ENCODE results near the gene SARS2.

GRCh38 chr19:38883286-38883685 is 47.3 kb downstream of the SARS2 start:
- TF ChIP-seq, protein P1, sequence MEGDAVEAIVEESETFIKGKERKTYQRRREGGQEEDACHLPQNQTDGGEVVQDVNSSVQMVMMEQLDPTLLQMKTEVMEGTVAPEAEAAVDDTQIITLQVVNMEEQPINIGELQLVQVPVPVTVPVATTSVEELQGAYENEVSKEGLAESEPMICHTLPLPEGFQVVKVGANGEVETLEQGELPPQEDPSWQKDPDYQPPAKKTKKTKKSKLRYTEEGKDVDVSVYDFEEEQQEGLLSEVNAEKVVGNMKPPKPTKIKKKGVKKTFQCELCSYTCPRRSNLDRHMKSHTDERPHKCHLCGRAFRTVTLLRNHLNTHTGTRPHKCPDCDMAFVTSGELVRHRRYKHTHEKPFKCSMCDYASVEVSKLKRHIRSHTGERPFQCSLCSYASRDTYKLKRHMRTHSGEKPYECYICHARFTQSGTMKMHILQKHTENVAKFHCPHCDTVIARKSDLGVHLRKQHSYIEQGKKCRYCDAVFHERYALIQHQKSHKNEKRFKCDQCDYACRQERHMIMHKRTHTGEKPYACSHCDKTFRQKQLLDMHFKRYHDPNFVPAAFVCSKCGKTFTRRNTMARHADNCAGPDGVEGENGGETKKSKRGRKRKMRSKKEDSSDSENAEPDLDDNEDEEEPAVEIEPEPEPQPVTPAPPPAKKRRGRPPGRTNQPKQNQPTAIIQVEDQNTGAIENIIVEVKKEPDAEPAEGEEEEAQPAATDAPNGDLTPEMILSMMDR (IDR thresholded peaks at IDR 0.05): no peak
- TF ChIP-seq POLR2A (IDR thresholded peaks at IDR 0.05): no peak
